ENCODE measurements around the gene HDAC4.

Gene HDAC4

GRCh38 chr2:239065962-239066361 is 334.9 kb downstream of the HDAC4 start:
- no peaks in the 10 kb centered on the region for H3K4me1 ChIP-seq (ENCODE audit: insufficient read depth, low read length, poor library complexity, severe bottlenecking)
- H3K9ac ChIP-seq (ENCODE audit: low read depth, low read length, poor library complexity, severe bottlenecking) = no peak overlapping the region
- no peaks in the 10 kb centered on the region for H3F3A ChIP-seq (ENCODE audit: low read depth)
- H3K79me2 ChIP-seq (ENCODE audit: insufficient read depth, low read length) = no peaks in the 10 kb centered on the region
- H3K27me3 ChIP-seq (ENCODE audit: insufficient read depth, low read length, poor library complexity, severe bottlenecking) = no peaks in the 10 kb centered on the region
- H2AFZ ChIP-seq (ENCODE audit: low read length) = no peak overlapping the region
- H3K4me3 ChIP-seq (ENCODE audit: low read length, poor library complexity, severe bottlenecking) = no peak overlapping the region
- no peak for TF ChIP-seq EZH2phosphoT487 (IDR thresholded peaks at IDR 0.05; ENCODE audit: borderline replicate concordance)
- no peak for TF ChIP-seq CTCF (conservative IDR thresholded peaks at IDR 0.05; ENCODE audit: low read length)
- no peaks in the 10 kb centered on the region for H3K9me2 ChIP-seq (replicated peaks; ENCODE audit: low read depth, low read length)
- H4K20me1 ChIP-seq (ENCODE audit: insufficient read depth, low read length, poor library complexity, severe bottlenecking) = no peaks in the 10 kb centered on the region
- H3K9me3 ChIP-seq (ENCODE audit: insufficient read depth, low read depth, low read length) = no peaks in the 10 kb centered on the region
- H3K36me3 ChIP-seq (ENCODE audit: insufficient read depth, low read length) = no peaks in the 10 kb centered on the region
- no peak overlapping the region for H3K4me2 ChIP-seq (ENCODE audit: low read depth, low read length, poor library complexity, severe bottlenecking)

- no peaks in the 10 kb centered on the region for H3K27me3 ChIP-seq (ENCODE audit: insufficient read depth, low read length, poor library complexity, severe bottlenecking)
- no peaks in the 10 kb centered on the region for H3K9me2 ChIP-seq (replicated peaks; ENCODE audit: low read depth, low read length)
- no peaks in the 10 kb centered on the region for H4K20me1 ChIP-seq (ENCODE audit: insufficient read depth, low read length, poor library complexity, severe bottlenecking)
- no peak overlapping the region for H3K9ac ChIP-seq (ENCODE audit: low read depth, low read length, poor library complexity, severe bottlenecking)
- H3K4me2 ChIP-seq (ENCODE audit: low read depth, low read length, poor library complexity, severe bottlenecking) = no peak overlapping the region
- no peaks in the 10 kb centered on the region for H3K79me2 ChIP-seq (ENCODE audit: insufficient read depth, low read length)
- no peaks in the 10 kb centered on the region for H3F3A ChIP-seq (ENCODE audit: low read depth)
- H3K4me3 ChIP-seq (ENCODE audit: low read length, poor library complexity, severe bottlenecking) = no peak overlapping the region
- H3K9me3 ChIP-seq (ENCODE audit: insufficient read depth, low read depth, low read length) = no peaks in the 10 kb centered on the region
- TF ChIP-seq EZH2phosphoT487 (IDR thresholded peaks at IDR 0.05; ENCODE audit: borderline replicate concordance) = no peak
- no peak for TF ChIP-seq CTCF (conservative IDR thresholded peaks at IDR 0.05; ENCODE audit: low read length)
- H3K36me3 ChIP-seq (ENCODE audit: insufficient read depth, low read length) = no peaks in the 10 kb centered on the region
- no peaks in the 10 kb centered on the region for H3K4me1 ChIP-seq (ENCODE audit: insufficient read depth, low read length, poor library complexity, severe bottlenecking)
- H2AFZ ChIP-seq (ENCODE audit: low read length) = no peak overlapping the region
These were observed 335.3 kb downstream of the HDAC4 start for GRCh38 chr2:239065537-239065936.

GRCh38 chr2:239064891-239065290 is 335.9 kb downstream of the HDAC4 start:
- Histone ChIP-seq H3K27me3 (ENCODE audit: insufficient read depth, low read length, poor library complexity, severe bottlenecking) (no peaks in the 10 kb centered on the region), H2AFZ (ENCODE audit: low read length) (no peak overlapping the region), H3K9ac (ENCODE audit: low read depth, low read length, poor library complexity, severe bottlenecking) (no peak overlapping the region), H3K36me3 (ENCODE audit: insufficient read depth, low read length) (no peaks in the 10 kb centered on the region), H3K4me3 (ENCODE audit: low read length, poor library complexity, severe bottlenecking) (no peak overlapping the region), H3K79me2 (ENCODE audit: insufficient read depth, low read length) (no peaks in the 10 kb centered on the region), H3F3A (ENCODE audit: low read depth) (no peaks in the 10 kb centered on the region), H3K4me2 (ENCODE audit: low read depth, low read length, poor library complexity, severe bottlenecking) (no peak overlapping the region), H3K9me2 (replicated peaks; ENCODE audit: low read depth, low read length) (no peaks in the 10 kb centered on the region), H4K20me1 (ENCODE audit: insufficient read depth, low read length, poor library complexity, severe bottlenecking) (no peaks in the 10 kb centered on the region), H3K4me1 (ENCODE audit: insufficient read depth, low read length, poor library complexity, severe bottlenecking) (peaks cover 3% of the 10 kb centered on the region), H3K9me3 (ENCODE audit: insufficient read depth, low read depth, low read length) (no peaks in the 10 kb centered on the region)
- TF ChIP-seq EZH2phosphoT487 (IDR thresholded peaks at IDR 0.05; ENCODE audit: borderline replicate concordance) (no peak), CTCF (conservative IDR thresholded peaks at IDR 0.05; ENCODE audit: low read length) (no peak)

All from Loucy (cell line).